NB4 (cell line): Measurements from ENCODE around the gene AP3B1.

Source experiments
- MYC ChIP-seq: IDR thresholded peaks from 2 replicates; pipeline ENCODE4 v1.6.1; 2011; ENCODE audit warnings: low read depth, low read length
- TF ChIP-seq, protein P1 (sequence below): IDR thresholded peaks from one replicate; pipeline ENCODE4 v1.5.1; 2012; ENCODE audit warnings: low read depth, low read length

DNA sequence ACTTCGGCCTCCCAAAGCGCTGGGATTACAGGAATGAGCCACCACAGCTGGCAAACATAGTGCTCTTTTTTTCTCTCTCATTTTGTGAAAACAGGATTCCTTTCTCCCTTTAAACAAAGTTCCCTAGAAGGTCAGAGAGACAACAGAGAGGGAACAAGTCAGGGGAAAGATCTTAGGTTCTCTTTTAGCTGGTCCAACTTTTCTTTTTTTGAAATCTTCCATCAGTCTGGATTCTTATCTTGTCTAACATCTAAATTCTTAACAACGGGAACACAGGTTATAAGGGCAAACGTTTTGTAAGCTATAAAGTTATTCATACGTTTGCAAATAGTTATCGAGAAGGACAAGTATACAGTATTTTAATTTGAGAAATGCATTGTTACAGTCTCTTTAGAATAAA, 294.3 kb downstream of the AP3B1 start:
- TF ChIP-seq MYC = no peak
- TF ChIP-seq, protein P1, sequence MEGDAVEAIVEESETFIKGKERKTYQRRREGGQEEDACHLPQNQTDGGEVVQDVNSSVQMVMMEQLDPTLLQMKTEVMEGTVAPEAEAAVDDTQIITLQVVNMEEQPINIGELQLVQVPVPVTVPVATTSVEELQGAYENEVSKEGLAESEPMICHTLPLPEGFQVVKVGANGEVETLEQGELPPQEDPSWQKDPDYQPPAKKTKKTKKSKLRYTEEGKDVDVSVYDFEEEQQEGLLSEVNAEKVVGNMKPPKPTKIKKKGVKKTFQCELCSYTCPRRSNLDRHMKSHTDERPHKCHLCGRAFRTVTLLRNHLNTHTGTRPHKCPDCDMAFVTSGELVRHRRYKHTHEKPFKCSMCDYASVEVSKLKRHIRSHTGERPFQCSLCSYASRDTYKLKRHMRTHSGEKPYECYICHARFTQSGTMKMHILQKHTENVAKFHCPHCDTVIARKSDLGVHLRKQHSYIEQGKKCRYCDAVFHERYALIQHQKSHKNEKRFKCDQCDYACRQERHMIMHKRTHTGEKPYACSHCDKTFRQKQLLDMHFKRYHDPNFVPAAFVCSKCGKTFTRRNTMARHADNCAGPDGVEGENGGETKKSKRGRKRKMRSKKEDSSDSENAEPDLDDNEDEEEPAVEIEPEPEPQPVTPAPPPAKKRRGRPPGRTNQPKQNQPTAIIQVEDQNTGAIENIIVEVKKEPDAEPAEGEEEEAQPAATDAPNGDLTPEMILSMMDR = no peak
